Sigmoid colon (tissue), 4 donors: ENCODE results near the gene ZNF608.

Experiments
- EP300 ChIP-seq, 4 donors: sonication (generic); formaldehyde crosslinking; IDR thresholded peaks; one replicate each; pipeline ENCODE4 v1.6.1; 2017; ENCODE audit warnings: antibody characterized with exemption in 4 of 4
- POLR2AphosphoS5 ChIP-seq, 4 donors: sonication (generic); formaldehyde crosslinking; IDR thresholded peaks; one replicate each; pipeline ENCODE4 v1.6.1; 2017; ENCODE audit warnings: antibody characterized with exemption in 4 of 4

DNA sequence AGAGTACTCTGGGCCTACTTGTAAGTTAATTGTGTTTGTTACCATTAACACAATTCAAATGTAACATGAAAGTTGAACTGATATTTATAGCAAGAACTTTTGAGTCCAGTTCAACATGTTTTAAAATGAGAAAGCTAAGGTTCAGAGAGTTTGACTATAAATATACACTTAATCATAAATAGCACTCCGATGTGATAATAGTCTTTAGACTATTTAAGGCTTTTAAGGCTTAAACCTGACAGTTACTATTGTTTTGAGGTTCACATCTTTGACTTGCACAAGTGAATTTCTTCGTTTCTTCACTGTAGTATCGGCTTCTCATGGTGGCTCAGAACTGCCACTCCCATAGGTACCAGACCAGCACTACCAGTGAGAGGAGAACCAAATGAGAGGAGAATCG is 42.4 kb downstream of the ZNF608 start:
- TF ChIP-seq EP300 (IDR thresholded peaks at IDR 0.05) (no peak), POLR2AphosphoS5 (IDR thresholded peaks at IDR 0.05) (no peak)
